ENCODE results near the gene ECHS1. TPM values are rescaled to one million over a fixed set of nuclear protein-coding genes. Genes with fewer than 3 reads are reported as not detected.

ECHS1 gene
- total and polyA plus RNA-seq, 8 donors, result 5.3 to 103 (median 69.2) TPM

- peaks cover 0 to 99% (median 46%) of the 10 kb centered on the region in 3 donors for H3K27me3 ChIP-seq
- 85 to 92% (median 91%) methylated on average over 4 of the region's 4 CpGs for WGBS, 5 donors
- H3K9me3 ChIP-seq, result no peaks in the 10 kb centered on the region
- no peak overlapping the region for H3K27ac ChIP-seq
- no peak overlapping the region for H3K4me3 ChIP-seq
- H3K36me3 ChIP-seq, result no peaks in the 10 kb centered on the region
- intact Hi-C loops (cut with DNase I; ENCODE audit: low total_unique reads), result no loop called here
- no peak for TF ChIP-seq POLR2A (IDR thresholded peaks at IDR 0.05)
- TF ChIP-seq POLR2AphosphoS5 (IDR thresholded peaks at IDR 0.05), result no peak
- no peak for TF ChIP-seq CTCF (IDR thresholded peaks at IDR 0.05)
- no peak for DNase-seq
- H3K4me1 ChIP-seq, result peaks cover under 1 to 3% (median 2%) of the 10 kb centered on the region in 4 donors
Observed at GRCh38 chr10:133341983-133342382, 31.2 kb downstream of the ECHS1 start.

- WGBS, 5 donors, result 84 to 94% (median 89%) methylated on average over 12 to 13 of the region's 13 CpGs
- H3K27me3 ChIP-seq, result peaks cover 15 to 99% (median 57%) of the 10 kb centered on the region in 3 donors
- DNase-seq, result no peak
- TF ChIP-seq POLR2AphosphoS5 (IDR thresholded peaks at IDR 0.05) (no peak), EP300 (IDR thresholded peaks at IDR 0.05) (no peak), POLR2A (IDR thresholded peaks at IDR 0.05) (no peak), CTCF (IDR thresholded peaks at IDR 0.05) (no peak)
- H3K36me3 ChIP-seq, result no peaks in the 10 kb centered on the region
- H3K9me3 ChIP-seq, result no peaks in the 10 kb centered on the region
- H3K4me1 ChIP-seq, result peaks cover 21 to 23% (median 22%) of the 10 kb centered on the region in 4 donors
- no peak overlapping the region for H3K4me3 ChIP-seq
- intact Hi-C loops (cut with DNase I; ENCODE audit: low total_unique reads), result no loop called here
- no peak overlapping the region for H3K27ac ChIP-seq
Observed at GRCh38 chr10:133339708-133340380, 33.3 kb downstream of the ECHS1 start.

DNA sequence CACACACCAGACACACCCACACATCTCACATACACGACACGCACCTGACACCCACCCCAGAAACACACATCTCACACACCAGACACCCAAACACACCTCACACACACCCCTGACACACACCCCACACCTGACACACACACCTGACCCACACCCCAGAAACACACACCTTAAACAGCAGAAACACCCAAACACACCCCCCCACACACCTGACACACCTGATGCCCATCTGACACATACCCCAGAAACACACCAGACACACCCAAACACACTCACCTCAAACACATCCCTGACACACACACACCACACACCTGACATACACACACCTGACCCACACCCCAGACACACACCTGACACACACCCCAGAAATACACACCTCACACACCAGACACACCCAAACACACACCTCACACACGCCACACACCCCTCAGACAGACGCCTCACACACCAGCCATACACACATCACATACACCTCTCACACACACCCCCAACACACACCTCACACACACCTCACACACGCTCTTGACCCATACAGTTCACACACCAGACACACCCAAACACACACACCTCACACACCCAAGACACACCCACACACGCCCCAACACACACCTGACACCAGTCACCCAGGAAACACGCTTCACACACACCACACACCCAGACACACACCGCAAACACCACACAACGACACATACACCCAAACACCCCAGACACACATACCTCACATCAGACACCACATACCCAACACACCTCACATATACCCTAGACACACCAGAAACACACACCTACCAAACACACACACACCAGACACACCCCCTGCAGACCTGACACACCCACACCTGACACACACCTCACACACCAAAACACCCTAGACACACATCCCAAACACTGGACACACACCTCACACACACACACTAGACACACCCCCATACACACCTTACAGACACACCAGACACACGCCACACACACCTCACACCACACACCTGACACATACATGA, 34.8 kb downstream of the ECHS1 start:
- TF ChIP-seq EP300 (IDR thresholded peaks at IDR 0.05), result no peak
- TF ChIP-seq POLR2AphosphoS5 (IDR thresholded peaks at IDR 0.05), result no peak
- TF ChIP-seq CTCF (IDR thresholded peaks at IDR 0.05), result no peak
- TF ChIP-seq POLR2A (IDR thresholded peaks at IDR 0.05), result no peak
- H3K27me3 ChIP-seq, result peaks cover 18 to 92% (median 54%) of the 10 kb centered on the region in 3 donors
- intact Hi-C loops (cut with DNase I; ENCODE audit: low total_unique reads), result no loop called here
- 82 to 87% (median 85%) methylated on average over 10 of the region's 10 CpGs for WGBS, 5 donors
- H3K4me3 ChIP-seq, result no peak overlapping the region
- no peak for DNase-seq
- no peaks in the 10 kb centered on the region for H3K36me3 ChIP-seq
- no peak overlapping the region for H3K27ac ChIP-seq
- H3K4me1 ChIP-seq, result peaks cover 23 to 25% (median 24%) of the 10 kb centered on the region in 4 donors
- no peaks in the 10 kb centered on the region for H3K9me3 ChIP-seq

DNA sequence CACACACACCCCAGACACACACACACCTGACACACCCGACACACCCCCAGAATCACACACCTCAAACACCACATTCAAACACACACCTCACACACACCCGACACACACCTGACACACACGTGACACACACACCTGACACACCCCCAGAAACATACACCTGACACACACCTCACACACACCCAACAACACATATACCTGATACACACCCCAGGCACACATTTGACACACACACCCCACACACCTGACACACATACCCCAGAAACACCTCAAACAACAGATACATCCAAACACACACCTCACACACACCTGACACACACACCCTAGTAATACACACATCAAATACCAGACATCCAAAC, 35.8 kb downstream of the ECHS1 start:
- H3K4me1 ChIP-seq, result peaks cover 23 to 25% (median 24%) of the 10 kb centered on the region in 4 donors
- WGBS, 5 donors, result 62 to 84% (median 71%) methylated on average over 3 of the region's 3 CpGs
- intact Hi-C loops (cut with DNase I; ENCODE audit: low total_unique reads), result no loop called here
- H3K9me3 ChIP-seq, result no peaks in the 10 kb centered on the region
- H3K27ac ChIP-seq, result no peak overlapping the region
- H3K4me3 ChIP-seq, result no peak overlapping the region
- H3K27me3 ChIP-seq, result peaks cover 18 to 92% (median 54%) of the 10 kb centered on the region in 3 donors
- no peaks in the 10 kb centered on the region for H3K36me3 ChIP-seq
- TF ChIP-seq EP300 (IDR thresholded peaks at IDR 0.05), result no peak
- TF ChIP-seq CTCF (IDR thresholded peaks at IDR 0.05), result no peak
- TF ChIP-seq POLR2AphosphoS5 (IDR thresholded peaks at IDR 0.05), result no peak
- no peak for TF ChIP-seq POLR2A (IDR thresholded peaks at IDR 0.05)
- DNase-seq, result no peak

Data from stomach (tissue), 9 donors.